PC-3 (cell line): ENCODE results near the gene TPD52L1.

Experiments used
- CTCF ChIP-seq: fragments of 300-600 bp; sonication (generic); conservative IDR thresholded peaks from 2 replicates; pipeline ENCODE4 v1.5.1; 2017; ENCODE audit warnings: antibody characterized with exemption, low read depth, mild to moderate bottlenecking, low read length
- EZH2 ChIP-seq: fragments of 300-600 bp; sonication (generic); IDR thresholded peaks from one replicate; pipeline ENCODE4 v1.6.1; 2017; ENCODE audit warnings: antibody characterized with exemption, mild to moderate bottlenecking, low read length; ENCODE audit not compliant: unreplicated experiment

- no peak for TF ChIP-seq EZH2
- TF ChIP-seq CTCF = no peak
Observed at GRCh38 chr6:125217992-125218391, 64.4 kb downstream of the TPD52L1 start.
